HCT116 (cell line): Measurements from ENCODE around the gene R3HCC1L. TPM values are rescaled to one million over a fixed set of nuclear protein-coding genes. Genes with fewer than 3 reads are reported as not detected.

Source experiments
- ATAC-seq: fragments of 200-7000 bp; cut with Tn5 transposase; 2 replicates; pipeline ENCODE4 v1.9.1; 2020; ENCODE audit warnings: mild to moderate bottlenecking, moderate library complexity
- BruUV-seq: library from RNA; stranded (reverse); fragments of 400-500 nt; replicated peaks from 2 replicates; lab custom pipeline; 2021; lab: Mats Ljungman, UMichigan
- CTCF ChIA-PET: fragments of 300-600 bp; sonication (Branson Sonifier 250); formaldehyde crosslinking; loops from one replicate; lab custom pipeline; 2021; ENCODE audit warnings: antibody characterized with exemption; lab: Charles Lee
- POLR2A ChIA-PET: fragments of 300-600, 350-600 bp; sonication (Branson Sonifier 250); formaldehyde crosslinking; loops from one replicate; lab custom pipeline; 2021; ENCODE audit warnings: antibody characterized with exemption; lab: Charles Lee
- RAD21 ChIA-PET, 2 experiments: fragments of 300-600 bp; sonication (Branson Sonifier 250); formaldehyde crosslinking; loops; one replicate each; lab custom pipeline; 2023; ENCODE audit warnings: low total read pairs in 2 of 2; ENCODE audit not compliant: uncharacterized antibody in 2 of 2, unreplicated experiment in 2 of 2, low non-redundant PET in 1 of 2; lab: Charles Lee
- DNase-seq: peaks from one replicate; pipeline ENCODE4 v3.0.0-alpha.2; 2010; ENCODE audit warnings: low read depth, low spot score
- H2AFZ ChIP-seq: fragments of 200-600 bp; shearing (Covaris generic), sonication (generic); 2 replicates; pipeline ENCODE4 v1.6.1; 2017; ENCODE audit warnings: low read depth, mixed run types, mixed read lengths, antibody characterized with exemption, low read length; ENCODE audit not compliant: poor library complexity, severe bottlenecking
- H3K27ac ChIP-seq: 2 replicates; pipeline ENCODE4 v1.5.1; 2012; ENCODE audit warnings: low read depth, low read length
- H3K27me3 ChIP-seq: fragments of 200-600 bp; sonication (generic); 2 replicates; pipeline ENCODE4 v1.6.1; 2016; ENCODE audit warnings: mixed run types, low read length, mixed read lengths; ENCODE audit not compliant: insufficient read depth
- H3K36me3 ChIP-seq, 2 experiments: fragments of 200-500 bp in 1 of 2; fragments of 200-600 bp in 1 of 2; sonication (Bioruptor generic) in 1 of 2; sonication (generic) in 1 of 2; 2 replicates each; pipeline versions ENCODE4 v1.5.1 to v1.6.1; 2014 to 2016; ENCODE audit warnings: low read length in 2 of 2, inconsistent platforms in 1 of 2, mixed read lengths in 1 of 2, mixed run types in 1 of 2; ENCODE audit not compliant: insufficient read depth in 2 of 2, control insufficient read depth in 1 of 2
- H3K4me1 ChIP-seq, 2 experiments: fragments of 200-600 bp in 1 of 2; sonication (generic) in 1 of 2; 2 replicates each; pipeline versions ENCODE4 v1.5.1 to v1.6.1; 2012 to 2017; ENCODE audit warnings: low read length in 2 of 2, inconsistent platforms in 1 of 2, mild to moderate bottlenecking in 1 of 2, mixed read lengths in 1 of 2, mixed run types in 1 of 2, moderate library complexity in 1 of 2; ENCODE audit not compliant: insufficient read depth in 2 of 2, control insufficient read depth in 1 of 2
- H3K4me2 ChIP-seq: fragments of 200-600 bp; sonication (generic); 2 replicates; pipeline ENCODE4 v1.6.1; 2017; ENCODE audit warnings: mixed run types, low read length, mixed read lengths
- H3K4me3 ChIP-seq, 2 experiments: fragments of 200-600 bp in 1 of 2; sonication (generic) in 1 of 2; replicated peaks in 1 of 2; 2 replicates each; pipeline ENCODE4 v1.5.1; 2011 to 2016; ENCODE audit warnings: low read length in 2 of 2, control low read depth in 1 of 2, low read depth in 1 of 2, mild to moderate bottlenecking in 1 of 2, mixed read lengths in 1 of 2, mixed run types in 1 of 2
- H3K79me2 ChIP-seq: fragments of 200-600 bp; sonication (generic); 2 replicates; pipeline ENCODE4 v1.6.1; 2017; ENCODE audit warnings: mild to moderate bottlenecking, mixed run types, low read length, moderate library complexity, mixed read lengths; ENCODE audit not compliant: insufficient read depth
- H3K9ac ChIP-seq: fragments of 200-600 bp; sonication (generic); 2 replicates; pipeline ENCODE4 v1.6.1; 2016; ENCODE audit warnings: low read length, mixed read lengths
- H3K9me2 ChIP-seq: fragments of 200-600 bp; sonication (generic), shearing (Covaris generic); 2 replicates; pipeline ENCODE4 v1.6.1; 2017; ENCODE audit warnings: mixed run types, mild to moderate bottlenecking, moderate library complexity; ENCODE audit not compliant: insufficient read depth
- H3K9me3 ChIP-seq, 2 experiments: fragments of 200-500 bp in 1 of 2; fragments of 200-600 bp in 1 of 2; sonication (Bioruptor generic) in 1 of 2; sonication (generic) in 1 of 2; 2 replicates each; pipeline ENCODE4 v1.6.1; 2014 to 2017; ENCODE audit warnings: low read length in 2 of 2, mixed read lengths in 2 of 2, inconsistent platforms in 1 of 2, low read depth in 1 of 2, mild to moderate bottlenecking in 1 of 2, mixed run types in 1 of 2, moderate library complexity in 1 of 2; ENCODE audit not compliant: control insufficient read depth in 1 of 2, insufficient read depth in 1 of 2
- H4K20me1 ChIP-seq: fragments of 200-600 bp; sonication (generic), shearing (Covaris generic); 2 replicates; pipeline ENCODE4 v1.6.1; 2017; ENCODE audit warnings: mixed run types, mild to moderate bottlenecking, moderate library complexity; ENCODE audit not compliant: insufficient read depth
- CBX3 ChIP-seq: IDR thresholded peaks from 2 replicates; pipeline ENCODE4 v1.6.1; 2012; ENCODE audit warnings: low read depth
- FOSL1 ChIP-seq: IDR thresholded peaks from 2 replicates; pipeline ENCODE4 v1.6.1; 2012; ENCODE audit warnings: low read depth
- JUND ChIP-seq: IDR thresholded peaks from 2 replicates; pipeline ENCODE4 v1.6.1; 2012
- RAD21 ChIP-seq: IDR thresholded peaks from 2 replicates; pipeline ENCODE4 v1.6.1; 2012; ENCODE audit warnings: low read depth, mild to moderate bottlenecking
- SRF ChIP-seq: IDR thresholded peaks from 2 replicates; pipeline ENCODE4 v1.6.1; 2012; ENCODE audit warnings: low read depth
- TCF7L2 ChIP-seq: IDR thresholded peaks from 2 replicates; pipeline ENCODE4 v1.7.0; 2011; ENCODE audit warnings: borderline replicate concordance, inconsistent platforms; ENCODE audit not compliant: insufficient read depth, insufficient read length; ENCODE audit errors: extremely low read depth
- intact Hi-C: fragments of 100-400 bp; cut with micrococcal nuclease; formaldehyde crosslinking; loops from 2 replicates; pipeline ENCODE4 v1.10.0; 2022
- total RNA-seq: library from RNA; stranded (reverse); gene quantifications from one replicate; pipeline ENCODE4 v1.2.1, GENCODE V29; 2021; ENCODE audit not compliant: unreplicated experiment
- TF ChIP-seq, protein P1 (sequence below), 3 experiments: fragments of 200-600 bp in 1 of 3; sonication (generic) in 1 of 3; IDR thresholded peaks in 2 of 3; conservative IDR thresholded peaks in 1 of 3; 2 replicates each; pipeline ENCODE4 v1.5.1; 2012 to 2017; ENCODE audit warnings: low read depth in 2 of 3, low read length in 2 of 3, antibody characterized with exemption in 1 of 3, borderline replicate concordance in 1 of 3, control low read depth in 1 of 3, mild to moderate bottlenecking in 1 of 3, mixed read lengths in 1 of 3, mixed run types in 1 of 3, moderate library complexity in 1 of 3; ENCODE audit not compliant: insufficient read depth in 1 of 3
- TF ChIP-seq, protein P2 (sequence below): IDR thresholded peaks from 2 replicates; pipeline ENCODE4 v1.6.1; 2011; ENCODE audit warnings: mild to moderate bottlenecking, low read length, moderate library complexity; ENCODE audit not compliant: insufficient replicate concordance; ENCODE audit errors: extremely low read depth
- TF ChIP-seq, protein P3 (sequence below): IDR thresholded peaks from 2 replicates; pipeline ENCODE4 v1.6.1; 2012

R3HCC1L gene
- total RNA-seq, 1 experiment from 2014 or later: 9.3 TPM

DNA sequence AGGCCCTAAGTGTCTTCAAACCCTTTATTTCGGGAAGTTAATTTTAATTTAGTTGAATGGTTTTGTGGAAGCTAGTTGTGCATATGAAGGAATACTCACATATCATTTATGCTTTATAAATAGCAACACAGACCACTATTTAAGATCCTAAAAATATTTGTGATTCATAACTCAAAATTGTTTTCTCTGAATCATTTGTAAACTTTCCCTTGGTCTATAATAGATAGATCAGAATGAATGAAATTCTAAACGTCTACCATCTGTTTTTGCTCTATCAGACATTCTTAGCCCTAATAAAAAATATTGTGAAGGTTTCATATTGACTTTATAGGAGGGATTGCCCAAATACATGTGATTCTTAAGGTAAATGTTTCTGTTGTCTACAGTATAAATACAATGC is 90.1 kb downstream of the R3HCC1L start:
- H3K27me3 ChIP-seq: no peaks in the 10 kb centered on the region
- H3K4me1 ChIP-seq: no peaks in the 10 kb centered on the region
- H3K79me2 ChIP-seq: peaks cover 24% of the 10 kb centered on the region
- H2AFZ ChIP-seq: no peak overlapping the region
- no peak for DNase-seq
- H3K4me3 ChIP-seq: no peak overlapping the region
- H4K20me1 ChIP-seq: no peaks in the 10 kb centered on the region; the same call in 1 of the 2 replicates
- CTCF ChIA-PET: no interaction called here
- POLR2A ChIA-PET: no interaction called here
- H3K36me3 ChIP-seq: no peaks in the 10 kb centered on the region
- BruUV-seq: no TSS peak
- H3K27ac ChIP-seq: no peak overlapping the region
- ATAC-seq: no peak
- peaks cover 3 to 6% of the 10 kb centered on the region in 2 experiments; a peak in 2 of 4 replicates for H3K9me3 ChIP-seq
- no peak overlapping the region for H3K9ac ChIP-seq
- RAD21 ChIA-PET: no interaction called here
- TF ChIP-seq JUND: no peak
- TF ChIP-seq RAD21: no peak
- no peak for TF ChIP-seq CBX3
- TF ChIP-seq, protein P1, sequence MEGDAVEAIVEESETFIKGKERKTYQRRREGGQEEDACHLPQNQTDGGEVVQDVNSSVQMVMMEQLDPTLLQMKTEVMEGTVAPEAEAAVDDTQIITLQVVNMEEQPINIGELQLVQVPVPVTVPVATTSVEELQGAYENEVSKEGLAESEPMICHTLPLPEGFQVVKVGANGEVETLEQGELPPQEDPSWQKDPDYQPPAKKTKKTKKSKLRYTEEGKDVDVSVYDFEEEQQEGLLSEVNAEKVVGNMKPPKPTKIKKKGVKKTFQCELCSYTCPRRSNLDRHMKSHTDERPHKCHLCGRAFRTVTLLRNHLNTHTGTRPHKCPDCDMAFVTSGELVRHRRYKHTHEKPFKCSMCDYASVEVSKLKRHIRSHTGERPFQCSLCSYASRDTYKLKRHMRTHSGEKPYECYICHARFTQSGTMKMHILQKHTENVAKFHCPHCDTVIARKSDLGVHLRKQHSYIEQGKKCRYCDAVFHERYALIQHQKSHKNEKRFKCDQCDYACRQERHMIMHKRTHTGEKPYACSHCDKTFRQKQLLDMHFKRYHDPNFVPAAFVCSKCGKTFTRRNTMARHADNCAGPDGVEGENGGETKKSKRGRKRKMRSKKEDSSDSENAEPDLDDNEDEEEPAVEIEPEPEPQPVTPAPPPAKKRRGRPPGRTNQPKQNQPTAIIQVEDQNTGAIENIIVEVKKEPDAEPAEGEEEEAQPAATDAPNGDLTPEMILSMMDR (IDR thresholded peaks at IDR 0.05 in 2 of 3, conservative IDR thresholded peaks at IDR 0.05 in 1 of 3; ENCODE audit: borderline replicate concordance in 1 of 3, insufficient read depth in 1 of 3, low read depth in 2 of 3, low read length in 2 of 3): no peak
- TF ChIP-seq, protein P2, sequence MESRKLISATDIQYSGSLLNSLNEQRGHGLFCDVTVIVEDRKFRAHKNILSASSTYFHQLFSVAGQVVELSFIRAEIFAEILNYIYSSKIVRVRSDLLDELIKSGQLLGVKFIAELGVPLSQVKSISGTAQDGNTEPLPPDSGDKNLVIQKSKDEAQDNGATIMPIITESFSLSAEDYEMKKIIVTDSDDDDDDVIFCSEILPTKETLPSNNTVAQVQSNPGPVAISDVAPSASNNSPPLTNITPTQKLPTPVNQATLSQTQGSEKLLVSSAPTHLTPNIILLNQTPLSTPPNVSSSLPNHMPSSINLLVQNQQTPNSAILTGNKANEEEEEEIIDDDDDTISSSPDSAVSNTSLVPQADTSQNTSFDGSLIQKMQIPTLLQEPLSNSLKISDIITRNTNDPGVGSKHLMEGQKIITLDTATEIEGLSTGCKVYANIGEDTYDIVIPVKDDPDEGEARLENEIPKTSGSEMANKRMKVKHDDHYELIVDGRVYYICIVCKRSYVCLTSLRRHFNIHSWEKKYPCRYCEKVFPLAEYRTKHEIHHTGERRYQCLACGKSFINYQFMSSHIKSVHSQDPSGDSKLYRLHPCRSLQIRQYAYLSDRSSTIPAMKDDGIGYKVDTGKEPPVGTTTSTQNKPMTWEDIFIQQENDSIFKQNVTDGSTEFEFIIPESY: no peak
- TF ChIP-seq, protein P3, sequence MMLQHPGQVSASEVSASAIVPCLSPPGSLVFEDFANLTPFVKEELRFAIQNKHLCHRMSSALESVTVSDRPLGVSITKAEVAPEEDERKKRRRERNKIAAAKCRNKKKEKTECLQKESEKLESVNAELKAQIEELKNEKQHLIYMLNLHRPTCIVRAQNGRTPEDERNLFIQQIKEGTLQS: no peak
- TF ChIP-seq SRF: no peak
- no peak for TF ChIP-seq FOSL1
- no peak for TF ChIP-seq TCF7L2
- no peaks in the 10 kb centered on the region for H3K9me2 ChIP-seq
- intact Hi-C loops: no loop called here
- no peak overlapping the region for H3K4me2 ChIP-seq
